ENCODE results near the gene SETD6. TPM values are rescaled to one million over a fixed set of nuclear protein-coding genes. Genes with fewer than 3 reads are reported as not detected.

Gene SETD6
- total RNA-seq, 1 experiment from 2014 or later, result 41.1 TPM

- Mint-ChIP-seq H3K9me3 (no peaks in the 10 kb centered on the region), H3K36me3 (no peaks in the 10 kb centered on the region), H3K27me3 (ENCODE audit: low read depth) (peaks cover 43% of the 10 kb centered on the region), H3K27ac (peak overlapping the region; percentile 72; the same call in 1 of the 2 replicates), H3K4me1 (peaks cover 16% of the 10 kb centered on the region), H3K4me3 (peak overlapping the region; percentile 8; the same call in 1 of the 2 replicates)
- TF ChIP-seq AFF4 (CRISPR knock-in tag; IDR thresholded peaks at IDR 0.05; ENCODE audit: borderline replicate concordance) (no peak), HMGXB4 (CRISPR knock-in tag; IDR thresholded peaks at IDR 0.05) (no peak), NR2C2 (CRISPR knock-in tag; IDR thresholded peaks at IDR 0.05) (no peak), NFATC4 (CRISPR knock-in tag; IDR thresholded peaks at IDR 0.05) (no peak), MLX (CRISPR knock-in tag; IDR thresholded peaks at IDR 0.05) (no peak), SOX15 (CRISPR knock-in tag; IDR thresholded peaks at IDR 0.05) (no peak), SMAD4 (CRISPR knock-in tag; IDR thresholded peaks at IDR 0.05) (no peak), GABPB1 (CRISPR knock-in tag; IDR thresholded peaks at IDR 0.05) (no peak), RELA (CRISPR knock-in tag; IDR thresholded peaks at IDR 0.05; ENCODE audit: borderline replicate concordance) (no peak), CREM (CRISPR knock-in tag; IDR thresholded peaks at IDR 0.05) (no peak), TP53 (CRISPR knock-in tag; IDR thresholded peaks at IDR 0.05) (no peak), CBFB (CRISPR knock-in tag; IDR thresholded peaks at IDR 0.05; ENCODE audit: low read depth) (no peak), NR1H2 (CRISPR knock-in tag; IDR thresholded peaks at IDR 0.05) (no peak), ZNF423 (CRISPR knock-in tag; IDR thresholded peaks at IDR 0.05) (no peak)
- TF ChIP-seq, protein P1, sequence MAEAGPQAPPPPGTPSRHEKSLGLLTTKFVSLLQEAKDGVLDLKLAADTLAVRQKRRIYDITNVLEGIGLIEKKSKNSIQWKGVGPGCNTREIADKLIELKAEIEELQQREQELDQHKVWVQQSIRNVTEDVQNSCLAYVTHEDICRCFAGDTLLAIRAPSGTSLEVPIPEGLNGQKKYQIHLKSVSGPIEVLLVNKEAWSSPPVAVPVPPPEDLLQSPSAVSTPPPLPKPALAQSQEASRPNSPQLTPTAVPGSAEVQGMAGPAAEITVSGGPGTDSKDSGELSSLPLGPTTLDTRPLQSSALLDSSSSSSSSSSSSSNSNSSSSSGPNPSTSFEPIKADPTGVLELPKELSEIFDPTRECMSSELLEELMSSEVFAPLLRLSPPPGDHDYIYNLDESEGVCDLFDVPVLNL (CRISPR knock-in tag; IDR thresholded peaks at IDR 0.05; ENCODE audit: borderline replicate concordance, low read depth), result no peak
- DNase-seq (ENCODE audit: low spot score) (no peak), ATAC-seq (no peak)
- ChIA-PET POLR2A (interaction anchor here (0.6 kb wide), 1 partner anchor 132 kb away, joined by 8 read pairs; no protein-coding TSS in a partner anchor), CTCF (interaction anchor here (0.6 to 3.9 kb wide), 30 partner anchors 9 to 261 kb away, joined by 3 to 29 read pairs (median 4); a partner anchor contains a TSS)
These were observed 19.6 kb upstream of the SETD6 start for GRCh38 chr16:58495521-58496331.

DNA sequence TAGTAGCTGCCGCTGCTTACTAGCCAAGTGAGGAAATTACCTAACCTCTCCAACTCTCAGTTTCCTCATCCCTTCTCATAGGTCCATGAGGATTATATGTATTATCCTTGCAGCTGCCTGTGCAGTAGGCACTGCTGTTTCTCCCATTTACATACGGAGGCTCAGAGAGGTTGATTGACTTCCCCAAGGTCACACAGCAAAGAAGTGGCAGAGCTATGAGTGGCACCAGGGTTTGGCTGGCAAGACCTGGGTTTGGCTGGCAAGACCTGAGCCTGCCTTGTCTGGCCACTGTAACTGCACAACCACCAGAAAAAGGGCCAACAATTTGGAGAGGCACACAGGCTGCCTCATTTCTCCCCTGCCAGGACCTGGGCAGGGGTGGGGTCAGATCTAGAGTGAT, 17.8 kb upstream of the SETD6 start:
- Mint-ChIP-seq H3K4me3 (no peak overlapping the region), H3K27ac (no peak overlapping the region), H3K4me1 (peaks cover 16% of the 10 kb centered on the region), H3K27me3 (ENCODE audit: low read depth) (peaks cover 55% of the 10 kb centered on the region), H3K9me3 (no peaks in the 10 kb centered on the region), H3K36me3 (no peaks in the 10 kb centered on the region)
- POLR2A ChIA-PET, result interaction anchor here (0.7 kb wide), 1 partner anchor 17 kb away, joined by 4 read pairs; no protein-coding TSS in a partner anchor
- ATAC-seq, result no peak
- no peak for DNase-seq (ENCODE audit: low spot score)
- CTCF ChIA-PET, result interaction anchor here (3.5 kb wide), 1 partner anchor 161 kb away, joined by 22 read pairs; no protein-coding TSS in a partner anchor
- no peak for TF ChIP-seq ZNF138 (CRISPR knock-in tag; conservative IDR thresholded peaks at IDR 0.05)
- no peak for TF ChIP-seq ZNF263 (CRISPR knock-in tag; IDR thresholded peaks at IDR 0.05; ENCODE audit: low read depth)
- TF ChIP-seq, protein P2, sequence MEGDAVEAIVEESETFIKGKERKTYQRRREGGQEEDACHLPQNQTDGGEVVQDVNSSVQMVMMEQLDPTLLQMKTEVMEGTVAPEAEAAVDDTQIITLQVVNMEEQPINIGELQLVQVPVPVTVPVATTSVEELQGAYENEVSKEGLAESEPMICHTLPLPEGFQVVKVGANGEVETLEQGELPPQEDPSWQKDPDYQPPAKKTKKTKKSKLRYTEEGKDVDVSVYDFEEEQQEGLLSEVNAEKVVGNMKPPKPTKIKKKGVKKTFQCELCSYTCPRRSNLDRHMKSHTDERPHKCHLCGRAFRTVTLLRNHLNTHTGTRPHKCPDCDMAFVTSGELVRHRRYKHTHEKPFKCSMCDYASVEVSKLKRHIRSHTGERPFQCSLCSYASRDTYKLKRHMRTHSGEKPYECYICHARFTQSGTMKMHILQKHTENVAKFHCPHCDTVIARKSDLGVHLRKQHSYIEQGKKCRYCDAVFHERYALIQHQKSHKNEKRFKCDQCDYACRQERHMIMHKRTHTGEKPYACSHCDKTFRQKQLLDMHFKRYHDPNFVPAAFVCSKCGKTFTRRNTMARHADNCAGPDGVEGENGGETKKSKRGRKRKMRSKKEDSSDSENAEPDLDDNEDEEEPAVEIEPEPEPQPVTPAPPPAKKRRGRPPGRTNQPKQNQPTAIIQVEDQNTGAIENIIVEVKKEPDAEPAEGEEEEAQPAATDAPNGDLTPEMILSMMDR (IDR thresholded peaks at IDR 0.05), result no peak
- no peak for TF ChIP-seq PREB (CRISPR knock-in tag; IDR thresholded peaks at IDR 0.05; ENCODE audit: borderline replicate concordance)
- no peak for TF ChIP-seq ZNF219 (CRISPR knock-in tag; IDR thresholded peaks at IDR 0.05; ENCODE audit: borderline replicate concordance)
- TF ChIP-seq CREM (CRISPR knock-in tag; IDR thresholded peaks at IDR 0.05), result no peak
- TF ChIP-seq NR2C2 (CRISPR knock-in tag; IDR thresholded peaks at IDR 0.05), result no peak
- no peak for TF ChIP-seq KAT7 (CRISPR knock-in tag; IDR thresholded peaks at IDR 0.05; ENCODE audit: borderline replicate concordance)
- TF ChIP-seq ZBTB43 (CRISPR knock-in tag; IDR thresholded peaks at IDR 0.05), result no peak

Data from WTC11 (cell line).